GM12875 (cell line): ENCODE results near the gene ABCA12.

Experiments
- H3K4me3 ChIP-seq: one replicate; pipeline ENCODE4 v1.5.1; 2011; ENCODE audit warnings: low read depth, low read length, control low read depth
- CTCF ChIP-seq: IDR thresholded peaks from 2 replicates; pipeline ENCODE4 v1.5.1; 2011; ENCODE audit warnings: low read depth, mild to moderate bottlenecking, control low read depth, inconsistent platforms, low read length, moderate library complexity, borderline replicate concordance; ENCODE audit not compliant: insufficient read depth

Gene ABCA12

GRCh38 chr2:215068399-215068798 is 70.0 kb downstream of the ABCA12 start:
- TF ChIP-seq CTCF = no peak
- H3K4me3 ChIP-seq = no peak overlapping the region

- TF ChIP-seq CTCF = no peak
- H3K4me3 ChIP-seq = no peak overlapping the region
These were observed 72.3 kb downstream of the ABCA12 start for GRCh38 chr2:215066124-215066523.

DNA sequence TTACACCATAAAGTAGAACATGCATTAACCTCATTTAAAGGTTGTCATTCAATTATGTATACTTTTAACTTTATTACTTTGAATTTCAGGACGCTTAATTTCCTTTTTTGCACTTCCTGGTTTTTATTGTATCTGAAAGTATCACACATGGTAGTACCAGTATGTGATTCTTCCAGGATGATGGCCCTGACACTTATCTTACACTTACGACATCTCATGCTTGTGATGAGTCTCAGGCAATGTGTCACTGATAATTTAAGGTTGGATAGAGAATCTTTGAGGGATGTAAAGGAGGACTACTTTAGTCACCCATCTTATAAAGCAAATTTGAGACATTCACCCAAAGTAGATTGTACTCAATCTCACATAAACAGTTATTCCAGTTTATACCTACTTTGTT is 74.9 kb downstream of the ABCA12 start:
- H3K4me3 ChIP-seq = no peak overlapping the region
- TF ChIP-seq CTCF = no peak

GRCh38 chr2:215060861-215061536 is 77.4 kb downstream of the ABCA12 start:
- H3K4me3 ChIP-seq = no peak overlapping the region
- TF ChIP-seq CTCF = no peak

DNA sequence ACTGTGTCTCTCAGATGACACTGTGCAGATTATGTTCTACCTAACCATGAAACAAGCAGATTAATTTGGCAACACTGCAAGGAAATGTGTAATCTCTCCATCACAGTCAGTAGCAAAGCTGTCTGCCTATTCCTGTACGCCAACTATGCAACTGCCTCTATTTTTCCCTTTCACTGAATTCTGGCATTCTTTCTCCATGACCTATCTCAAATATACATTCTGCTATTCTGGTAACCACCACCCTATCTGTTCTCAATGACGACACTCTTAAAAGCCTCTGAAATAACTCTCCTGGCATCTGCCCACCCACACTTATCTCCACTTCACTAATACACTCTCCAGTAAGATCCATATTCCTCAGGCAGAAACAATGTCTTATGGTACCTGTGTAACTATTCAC is 78.7 kb downstream of the ABCA12 start:
- no peak for TF ChIP-seq CTCF
- H3K4me3 ChIP-seq = no peak overlapping the region

- H3K4me3 ChIP-seq = no peak overlapping the region
- TF ChIP-seq CTCF = no peak
These were observed 82.5 kb downstream of the ABCA12 start for GRCh38 chr2:215055891-215056290.

GRCh38 chr2:215052810-215053209 is 85.6 kb downstream of the ABCA12 start:
- no peak for TF ChIP-seq CTCF

More at GRCh38 chr2:215052810-215053209, 85.6 kb downstream of the ABCA12 start:
- H3K4me3 ChIP-seq = no peak overlapping the region
